AG04450 (cell line): ENCODE measurements around the gene RNF14. TPM values are rescaled to one million over a fixed set of nuclear protein-coding genes. Genes with fewer than 3 reads are reported as not detected.
"Not testable (repeated sequence)": the region's sequence is repeated elsewhere in the genome, so short reads cannot be mapped to it uniquely, and the experiment has no call there.

ENCODE experiments used
- CTCF ChIA-PET: fragments of 300-600, 350-600 bp; formaldehyde crosslinking; extraction: SDS; loops from one replicate; lab custom pipeline; 2022; ENCODE audit warnings: antibody characterized with exemption, inconsistent platforms; lab: Charles Lee
- POLR2A ChIA-PET: fragments of 350-600 bp; formaldehyde crosslinking; extraction: SDS; loops from one replicate; lab custom pipeline; 2021; ENCODE audit warnings: antibody characterized with exemption, inconsistent platforms; lab: Yijun Ruan, JAX
- DNase-seq: peaks from one replicate; pipeline ENCODE4 v3.0.0-alpha.2; 2011; ENCODE audit warnings: low read depth, low spot score
- H3K27ac ChIP-seq: one replicate; pipeline ENCODE4 v1.5.1; 2012; ENCODE audit warnings: low read depth, low read length, control low read depth
- H3K27me3 ChIP-seq: one replicate; pipeline ENCODE4 v1.6.0; 2012; ENCODE audit warnings: low read length; ENCODE audit not compliant: control insufficient read depth, insufficient read depth
- H3K4me3 ChIP-seq: 2 replicates; pipeline ENCODE4 v1.5.1; 2011; ENCODE audit warnings: mild to moderate bottlenecking, low read depth, low read length, control low read depth
- H3K9me3 ChIP-seq: 2 replicates; pipeline ENCODE4 v1.5.1; 2012; ENCODE audit warnings: low read length; ENCODE audit not compliant: control insufficient read depth, insufficient read depth
- CTCF ChIP-seq: IDR thresholded peaks from 2 replicates; pipeline ENCODE4 v1.5.1; 2011; ENCODE audit warnings: low read depth, low read length, control low read depth, inconsistent platforms
- polyA plus RNA-seq: library from polyadenylated mRNA; depleted of rRNA; stranded (reverse); fragments of >200 nt; gene quantifications from 2 replicates; pipeline ENCODE4 v1.2.3, GENCODE V29; 2011

Gene RNF14
- polyA plus RNA-seq, 1 experiment = 38.1 TPM

GRCh38 chr5:142025637-142026036 is 56.7 kb downstream of the RNF14 start:
- H3K4me3 ChIP-seq = no peak overlapping the region
- ChIA-PET CTCF (interaction anchor here (0.5 to 3.4 kb wide), 3 partner anchors 12 to 674 kb away, joined by 4 to 35 read pairs (median 5); partner anchors contain the start of gene GNPDA1), POLR2A (interaction anchor here (0.7 kb wide), 1 partner anchor 12 kb away, joined by 4 read pairs; no protein-coding TSS in a partner anchor)

GRCh38 chr5:142032150-142032549 is 63.2 kb downstream of the RNF14 start:
- Histone ChIP-seq H3K4me3 (no peak overlapping the region), H3K27me3 (peaks cover 30% of the 10 kb centered on the region), H3K27ac (no peak overlapping the region), H3K9me3 (no peaks in the 10 kb centered on the region; the same call in 1 of the 2 replicates)
- no peak for DNase-seq
- no peak for TF ChIP-seq CTCF
- POLR2A ChIA-PET = no interaction called here
- CTCF ChIA-PET = no interaction called here

More at GRCh38 chr5:142025637-142026036, 56.7 kb downstream of the RNF14 start:
- no peak for DNase-seq
- H3K27ac ChIP-seq = no peak overlapping the region
- peaks cover 13% of the 10 kb centered on the region for H3K27me3 ChIP-seq
- no peak for TF ChIP-seq CTCF
- H3K9me3 ChIP-seq = no peaks in the 10 kb centered on the region

GRCh38 chr5:142032747-142033631 is 64.1 kb downstream of the RNF14 start:
- Histone ChIP-seq H3K9me3 (no peaks in the 10 kb centered on the region; the same call in 1 of the 2 replicates), H3K4me3 (no peak overlapping the region), H3K27ac (no peak overlapping the region), H3K27me3 (peaks cover 30% of the 10 kb centered on the region)
- ChIA-PET POLR2A (no interaction called here), CTCF (interaction anchor here (1.2 kb wide), 1 partner anchor 19 kb away, joined by 3 read pairs; no protein-coding TSS in a partner anchor)
- no peak for TF ChIP-seq CTCF
- DNase-seq = no peak

- H3K27me3 ChIP-seq = peaks cover 30% of the 10 kb centered on the region
- H3K9me3 ChIP-seq, POLR2A ChIA-PET, H3K4me3 ChIP-seq, DNase-seq, H3K27ac ChIP-seq: not testable (repeated sequence)
- CTCF ChIA-PET = interaction anchor here (1.2 kb wide), 1 partner anchor 19 kb away, joined by 3 read pairs; no protein-coding TSS in a partner anchor
Observed at GRCh38 chr5:142033632-142034567, 65.0 kb downstream of the RNF14 start.

- CTCF ChIA-PET = interaction anchor here (1.3 kb wide), 1 partner anchor 23 kb away, joined by 3 read pairs; the partner anchor contains the start of gene GNPDA1
- TF ChIP-seq CTCF = no peak
- DNase-seq = no peak
- Histone ChIP-seq H3K27ac (no peak overlapping the region), H3K9me3 (no peaks in the 10 kb centered on the region; the same call in 1 of the 2 replicates), H3K27me3 (peaks cover 34% of the 10 kb centered on the region), H3K4me3 (no peak overlapping the region)
- POLR2A ChIA-PET = no interaction called here
Observed at GRCh38 chr5:142034994-142035393, 66.1 kb downstream of the RNF14 start.
